ENCODE results near the gene FAM13C. TPM values are rescaled to one million over a fixed set of nuclear protein-coding genes. Genes with fewer than 3 reads are reported as not detected.

Gene FAM13C
- total and polyA plus RNA-seq, 2 of the 13 experiments (the other 11 are each of a cell fraction or from before 2014, with no cell fraction given): 0.07 to 0.26 TPM

- no peak for TF ChIP-seq PRDM10 (CRISPR knock-in tag; IDR thresholded peaks at IDR 0.05; ENCODE audit: low read depth)
- TF ChIP-seq ZNF484 (CRISPR knock-in tag; IDR thresholded peaks at IDR 0.05; ENCODE audit: borderline replicate concordance, low read depth): no peak
- no peak for TF ChIP-seq ZNF883 (CRISPR knock-in tag; IDR thresholded peaks at IDR 0.05; ENCODE audit: not compliant biosample characterization)
- no peak for TF ChIP-seq SNAPC5 (CRISPR knock-in tag; IDR thresholded peaks at IDR 0.05; ENCODE audit: borderline replicate concordance)
- no peak for TF ChIP-seq PHF8 (CRISPR knock-in tag; IDR thresholded peaks at IDR 0.05)
- no peak for TF ChIP-seq ZNF740 (CRISPR knock-in tag; IDR thresholded peaks at IDR 0.05)
- TF ChIP-seq BCL3 (CRISPR knock-in tag; IDR thresholded peaks at IDR 0.05): no peak
- no peak for TF ChIP-seq ZNF607 (CRISPR knock-in tag; IDR thresholded peaks at IDR 0.05; ENCODE audit: borderline replicate concordance)
These were observed 72.5 kb downstream of the FAM13C start (continued) for GRCh38 chr10:59289853-59290252.

Data from HepG2 (cell line).